Right lobe of liver (tissue), 6 donors: ENCODE results near the gene ANO9. TPM values are rescaled to one million over a fixed set of nuclear protein-coding genes. Genes with fewer than 3 reads are reported as not detected.

Experiments
- ATAC-seq, 4 donors: fragments of 200-7000 bp; cut with Tn5 transposase; one replicate each; pipeline ENCODE4 v1.9.1; 2020; ENCODE audit warnings: mild to moderate bottlenecking in 4 of 4, moderate library complexity in 4 of 4
- DNase-seq, 3 donors: peaks; one replicate each; pipeline ENCODE4 v3.0.0-alpha.2; 2020
- H3K27ac ChIP-seq, 3 donors: fragments of 200-600 bp; one replicate each; pipeline ENCODE4 v1.8.0; 2022
- H3K27me3 ChIP-seq, 2 donors: fragments of 200-600 bp; one replicate each; pipeline ENCODE4 v1.8.0; 2022
- H3K36me3 ChIP-seq, 4 donors: fragments of 200-600 bp; sonication (generic) in 1 of 4; one replicate each; pipeline versions ENCODE4 v1.5.1 to v1.8.0; 2017 to 2022; ENCODE audit warnings: control low read depth in 1 of 4
- H3K4me1 ChIP-seq, 4 donors: fragments of 200-600 bp; sonication (generic) in 1 of 4; one replicate each; pipeline versions ENCODE4 v1.5.1 to v1.8.0; 2017 to 2022; ENCODE audit warnings: control low read depth in 1 of 4
- H3K4me3 ChIP-seq, 3 donors: fragments of 200-600 bp; one replicate each; pipeline ENCODE4 v1.8.0; 2022
- H3K9me3 ChIP-seq, 4 donors: fragments of 200-600 bp; sonication (generic) in 1 of 4; one replicate each; pipeline versions ENCODE4 v1.5.1 to v1.8.0; 2017 to 2022; ENCODE audit warnings: control low read depth in 1 of 4
- CTCF ChIP-seq, 4 donors: fragments of 200-600 bp in 3 of 4; fragments of 450-650 bp in 1 of 4; IDR thresholded peaks; one replicate each; pipeline versions ENCODE4 v1.5.1 to v1.8.0; 2016 to 2022; ENCODE audit warnings: antibody characterized with exemption in 4 of 4, mild to moderate bottlenecking in 2 of 4
- POLR2A ChIP-seq: fragments of 450-650 bp; IDR thresholded peaks from one replicate; pipeline ENCODE4 v1.6.1; 2017; ENCODE audit warnings: antibody characterized with exemption, mild to moderate bottlenecking
- WGBS: methylation state at CpG from one replicate; pipeline ENCODE4 v1.1.6; 2018; ENCODE audit warnings: low coverage, low lambda C conversion rate; ENCODE audit not compliant: insufficient coverage; ENCODE audit errors: missing lambda C conversion rate; 5-methylcytosine and 5-hydroxymethylcytosine counted together
- intact Hi-C, 2 donors: fragments of 100-400 bp; cut with DNase I; formaldehyde crosslinking; loops; one replicate each; pipeline versions ENCODE4 v1.11.2 to v1.14.1; 2022
- total RNA-seq, 6 experiments: library from RNA; depleted of rRNA in 2 of 6; stranded (reverse); fragments of >200 nt in 2 of 6; fragmentation: NEBNext Ultra II Directional in 3 of 6; extraction: Animal tissue kit (Norgen Biotek cat#: 25700) in 3 of 6; gene quantifications; one replicate each; pipeline versions ENCODE4 v1.1.0 to v1.2.4, GENCODE V29; 2016 to 2023
- donor health status: DM: no; HTN: yes; CAD: no.
- donor health status: DM: no; HTN: no; CAD: no.
- donor health status: DM: no; HTN: no; CAD: no.
- donor health status: DM: no; HTN: yes; CAD: no.
- donor health status: DM: no; HTN: yes; CAD: no.

ANO9 gene
- total RNA-seq, 6 experiments from 2014 or later = 0.09 to 1.0 (median 0.28) TPM; not detected in 1

DNA sequence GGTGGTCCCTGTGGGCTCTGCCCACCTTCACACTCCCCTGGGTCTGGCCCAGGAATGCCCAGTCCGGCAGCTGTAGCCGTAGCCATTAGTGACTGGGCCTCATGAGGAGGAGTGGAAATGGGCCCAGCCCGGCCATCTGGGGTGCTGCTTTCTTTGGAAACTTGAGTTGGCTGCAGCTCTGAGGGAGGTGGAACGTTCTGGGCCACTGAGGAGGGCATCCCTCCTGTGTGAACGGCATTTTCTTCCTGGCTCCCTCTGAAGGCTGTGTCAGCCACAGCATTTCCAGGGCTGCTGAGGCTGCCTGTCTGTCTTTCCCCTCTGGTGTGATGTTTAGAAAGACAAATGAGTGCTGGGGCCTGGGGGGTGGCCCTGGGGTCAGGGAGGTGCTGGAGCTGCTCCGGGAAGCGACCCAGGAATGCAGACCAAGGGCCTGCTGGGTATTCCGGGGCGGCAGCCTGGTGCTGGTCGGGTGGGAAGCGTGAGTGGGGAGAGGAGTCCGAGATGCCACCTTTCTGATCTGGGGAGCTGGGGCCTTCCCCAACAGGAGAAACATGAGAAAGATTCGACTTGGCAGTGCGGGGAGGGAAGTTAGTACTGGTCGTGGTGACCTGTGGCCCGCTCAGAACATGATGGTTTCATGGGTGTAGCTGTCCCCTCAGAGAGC lies 35.4 kb upstream of the ANO9 start:
- Histone ChIP-seq H3K4me1 (no peaks in the 10 kb centered on the region), H3K36me3 (no peaks in the 10 kb centered on the region), H3K9me3 (no peaks in the 10 kb centered on the region), H3K27me3 (no peaks in the 10 kb centered on the region), H3K4me3 (no peak overlapping the region), H3K27ac (no peak overlapping the region)
- TF ChIP-seq CTCF (IDR thresholded peaks at IDR 0.05) = no peak
- TF ChIP-seq POLR2A = no peak
- no peak for ATAC-seq
- intact Hi-C loops = no loop called here
- WGBS = no CpG with 5 or more reads among the region's 16 CpGs
- no peak for DNase-seq

GRCh38 chr11:476416-476815 lies 34.6 kb upstream of the ANO9 start:
- DNase-seq (no peak), ATAC-seq (no peak)
- Histone ChIP-seq H3K4me3 (no peak overlapping the region), H3K36me3 (no peaks in the 10 kb centered on the region), H3K9me3 (no peaks in the 10 kb centered on the region), H3K27ac (no peak overlapping the region), H3K4me1 (no peaks in the 10 kb centered on the region), H3K27me3 (no peaks in the 10 kb centered on the region)
- no CpG with 5 or more reads among the region's 15 CpGs for WGBS
- intact Hi-C loops = no loop called here
- no peak for TF ChIP-seq POLR2A
- TF ChIP-seq CTCF (IDR thresholded peaks at IDR 0.05) = no peak

GRCh38 chr11:475941-476340 lies 34.1 kb upstream of the ANO9 start:
- Histone ChIP-seq H3K9me3 (no peaks in the 10 kb centered on the region), H3K27me3 (no peaks in the 10 kb centered on the region), H3K4me3 (no peak overlapping the region), H3K36me3 (no peaks in the 10 kb centered on the region), H3K4me1 (no peaks in the 10 kb centered on the region), H3K27ac (no peak overlapping the region)
- DNase-seq (no peak), ATAC-seq (no peak)
- no peak for TF ChIP-seq CTCF (IDR thresholded peaks at IDR 0.05)
- TF ChIP-seq POLR2A = no peak
- no CpG with 5 or more reads among the region's 9 CpGs for WGBS
- intact Hi-C loops = no loop called here

- Histone ChIP-seq H3K27me3 (no peaks in the 10 kb centered on the region), H3K9me3 (no peaks in the 10 kb centered on the region), H3K4me3 (no peak overlapping the region), H3K27ac (no peak overlapping the region), H3K36me3 (no peaks in the 10 kb centered on the region), H3K4me1 (peaks cover 0 to 8% (median 6%) of the 10 kb centered on the region in 4 donors)
- intact Hi-C loops = no loop called here
- no peak for DNase-seq
- TF ChIP-seq CTCF (IDR thresholded peaks at IDR 0.05) (no peak), POLR2A (no peak)
- no peak for ATAC-seq
- 88% methylated on average over 48 of the region's 48 CpGs for WGBS
Observed at GRCh38 chr11:474914-475506, 33.2 kb upstream of the ANO9 start.
